Activated naive CD8-positive, alpha-beta T cell (primary cell): ENCODE results near the gene RNPEP.
"Not testable (repeated sequence)": the region's sequence is repeated elsewhere in the genome, so short reads cannot be mapped to it uniquely, and the experiment has no call there.

ENCODE experiments used
- H3K27ac Mint-ChIP-seq: one replicate; pipeline ENCODE4 v1.8.0; 2021; ENCODE audit warnings: mixed read lengths
- H3K27me3 Mint-ChIP-seq: one replicate; pipeline ENCODE4 v1.8.0; 2021; ENCODE audit warnings: mixed read lengths
- H3K36me3 Mint-ChIP-seq: one replicate; pipeline ENCODE4 v1.8.0; 2021; ENCODE audit warnings: mixed read lengths
- H3K4me1 Mint-ChIP-seq: one replicate; pipeline ENCODE4 v1.8.0; 2021; ENCODE audit warnings: low read depth, mixed read lengths
- H3K4me3 Mint-ChIP-seq: one replicate; pipeline ENCODE4 v1.8.0; 2021; ENCODE audit warnings: mild to moderate bottlenecking, mixed read lengths
- H3K9me3 Mint-ChIP-seq: one replicate; pipeline ENCODE4 v1.8.0; 2021; ENCODE audit warnings: low read depth, mixed read lengths

The RNPEP gene

DNA sequence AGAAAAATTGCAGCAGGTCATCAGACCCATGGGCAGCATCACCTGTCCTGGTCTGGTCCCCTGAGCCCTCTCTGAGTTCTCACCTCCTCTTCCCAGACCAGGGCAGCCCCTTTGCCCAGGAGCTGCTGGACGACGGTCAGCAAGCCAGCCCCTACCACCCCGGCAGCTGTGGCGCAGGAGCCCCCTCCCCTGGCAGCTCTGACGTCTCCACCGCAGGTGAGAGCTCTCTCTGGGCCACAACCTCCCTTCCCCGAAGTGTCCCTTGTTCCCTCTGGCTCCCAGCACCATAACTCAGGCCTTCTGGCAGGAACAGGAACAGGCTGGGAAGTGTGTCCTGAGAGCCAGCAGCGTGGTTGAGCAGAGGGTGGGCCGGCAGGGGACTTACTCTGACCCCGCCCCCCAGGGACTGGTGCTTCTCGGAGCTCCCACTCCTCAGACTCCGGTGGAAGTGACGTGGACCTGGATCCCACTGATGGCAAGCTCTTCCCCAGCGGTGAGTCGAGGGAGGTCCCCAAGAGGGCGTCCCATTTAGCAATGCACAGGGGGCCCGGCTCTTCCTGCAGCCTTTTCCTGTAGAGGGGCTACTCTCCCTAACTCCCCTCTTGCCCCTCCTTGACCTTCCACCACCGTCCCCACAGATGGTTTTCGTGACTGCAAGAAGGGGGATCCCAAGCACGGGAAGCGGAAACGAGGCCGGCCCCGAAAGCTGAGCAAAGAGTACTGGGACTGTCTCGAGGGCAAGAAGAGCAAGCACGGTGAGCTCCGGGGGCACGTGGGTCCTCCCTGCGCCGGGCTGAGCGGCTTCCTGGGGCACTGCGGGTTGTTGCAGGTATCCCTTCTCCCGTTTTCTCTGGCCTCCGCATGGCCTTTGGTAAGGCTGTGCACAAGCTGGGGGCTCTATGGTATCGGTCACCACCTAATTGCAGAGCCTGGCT lies 30.4 kb downstream of the RNPEP start:
- H3K36me3 Mint-ChIP-seq = peaks cover 2% of the 10 kb centered on the region
- no peaks in the 10 kb centered on the region for H3K27me3 Mint-ChIP-seq
- no peaks in the 10 kb centered on the region for H3K4me1 Mint-ChIP-seq
- H3K27ac Mint-ChIP-seq = no peak overlapping the region
- H3K9me3 Mint-ChIP-seq = no peaks in the 10 kb centered on the region
- no peak overlapping the region for H3K4me3 Mint-ChIP-seq

DNA sequence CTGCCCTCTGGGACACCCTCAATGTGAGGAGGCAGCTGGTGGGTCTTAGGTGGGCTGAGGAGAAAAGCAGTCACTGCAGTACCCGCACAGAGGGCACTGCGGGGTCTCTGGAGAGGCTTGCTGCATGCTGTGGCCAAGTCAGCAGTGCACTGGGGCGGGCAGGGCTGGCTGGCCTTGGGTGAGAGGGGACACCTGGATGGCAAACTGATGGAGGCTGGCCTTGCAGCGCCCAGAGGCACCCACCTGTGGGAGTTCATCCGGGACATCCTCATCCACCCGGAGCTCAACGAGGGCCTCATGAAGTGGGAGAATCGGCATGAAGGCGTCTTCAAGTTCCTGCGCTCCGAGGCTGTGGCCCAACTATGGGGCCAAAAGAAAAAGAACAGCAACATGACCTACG lies 31.2 kb downstream of the RNPEP start:
- Mint-ChIP-seq H3K9me3 (no peaks in the 10 kb centered on the region), H3K4me3 (no peak overlapping the region), H3K36me3 (peaks cover 2% of the 10 kb centered on the region), H3K27me3 (no peaks in the 10 kb centered on the region), H3K4me1 (no peaks in the 10 kb centered on the region), H3K27ac (no peak overlapping the region)

- Mint-ChIP-seq H3K4me1 (peaks cover 3% of the 10 kb centered on the region), H3K27ac (no peak overlapping the region), H3K27me3 (peaks cover 4% of the 10 kb centered on the region), H3K36me3 (peaks cover 2% of the 10 kb centered on the region), H3K9me3 (no peaks in the 10 kb centered on the region), H3K4me3 (no peak overlapping the region)
Observed at GRCh38 chr1:202014060-202014459, 31.6 kb downstream of the RNPEP start.

GRCh38 chr1:202014915-202015661 lies 32.6 kb downstream of the RNPEP start:
- Mint-ChIP-seq H3K4me3 (no peak overlapping the region), H3K9me3 (no peaks in the 10 kb centered on the region), H3K27me3 (peaks cover 5% of the 10 kb centered on the region), H3K4me1 (peaks cover 3% of the 10 kb centered on the region), H3K36me3 (peaks cover 2% of the 10 kb centered on the region), H3K27ac (no peak overlapping the region)

DNA sequence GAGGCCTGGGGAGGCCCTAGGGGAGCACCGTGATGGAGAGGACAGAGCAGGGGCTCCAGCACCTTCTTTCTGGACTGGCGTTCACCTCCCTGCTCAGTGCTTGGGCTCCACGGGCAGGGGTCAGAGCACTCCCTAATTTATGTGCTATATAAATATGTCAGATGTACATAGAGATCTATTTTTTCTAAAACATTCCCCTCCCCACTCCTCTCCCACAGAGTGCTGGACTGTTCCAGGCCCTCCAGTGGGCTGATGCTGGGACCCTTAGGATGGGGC lies 33.2 kb downstream of the RNPEP start:
- Mint-ChIP-seq H3K4me3 (no peak overlapping the region), H3K27me3 (peaks cover 5% of the 10 kb centered on the region), H3K4me1 (peaks cover 3% of the 10 kb centered on the region), H3K9me3 (no peaks in the 10 kb centered on the region), H3K36me3 (peaks cover 2% of the 10 kb centered on the region), H3K27ac (no peak overlapping the region)

DNA sequence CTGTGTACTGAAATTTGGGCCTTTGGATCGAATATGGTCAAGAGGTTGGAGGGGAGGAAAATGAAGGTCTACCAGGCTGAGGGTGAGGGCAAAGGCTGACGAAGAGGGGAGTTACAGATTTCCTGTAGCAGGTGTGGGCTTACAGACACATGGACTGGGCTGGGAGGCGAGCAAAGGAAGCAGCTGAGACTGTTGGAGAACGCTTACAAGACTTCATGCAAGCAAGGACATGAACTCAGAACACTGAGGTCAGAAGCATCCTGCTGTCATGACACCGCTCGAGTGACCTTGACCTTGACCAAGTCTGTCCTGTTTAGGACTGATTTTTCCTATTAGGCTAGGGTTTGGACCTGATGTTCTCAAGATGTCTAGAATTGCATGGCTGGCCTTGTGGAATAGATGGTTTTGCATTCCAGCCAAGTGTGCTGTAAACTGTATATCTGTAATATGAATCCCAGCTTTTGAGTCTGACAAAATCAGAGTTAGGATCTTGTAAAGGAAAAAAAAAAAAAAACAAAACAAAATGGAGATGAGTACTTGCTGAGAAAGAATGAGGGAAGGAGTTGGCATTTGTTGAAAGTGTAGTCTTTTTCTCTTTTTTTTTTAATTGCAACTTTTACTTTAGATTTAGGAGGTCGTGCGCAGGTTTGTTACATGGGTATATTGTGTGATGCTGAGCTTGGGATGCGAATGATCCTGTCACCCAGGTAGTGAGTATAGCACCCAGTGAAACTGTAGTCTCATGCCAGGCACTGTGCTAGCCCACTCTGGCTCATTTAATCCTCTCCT lies 33.8 kb downstream of the RNPEP start:
- H3K4me1 Mint-ChIP-seq = peaks cover 3% of the 10 kb centered on the region
- H3K27me3 Mint-ChIP-seq = peaks cover 5% of the 10 kb centered on the region
- no peaks in the 10 kb centered on the region for H3K9me3 Mint-ChIP-seq
- H3K36me3 Mint-ChIP-seq = peaks cover 2% of the 10 kb centered on the region
- no peak overlapping the region for H3K27ac Mint-ChIP-seq
- no peak overlapping the region for H3K4me3 Mint-ChIP-seq

DNA sequence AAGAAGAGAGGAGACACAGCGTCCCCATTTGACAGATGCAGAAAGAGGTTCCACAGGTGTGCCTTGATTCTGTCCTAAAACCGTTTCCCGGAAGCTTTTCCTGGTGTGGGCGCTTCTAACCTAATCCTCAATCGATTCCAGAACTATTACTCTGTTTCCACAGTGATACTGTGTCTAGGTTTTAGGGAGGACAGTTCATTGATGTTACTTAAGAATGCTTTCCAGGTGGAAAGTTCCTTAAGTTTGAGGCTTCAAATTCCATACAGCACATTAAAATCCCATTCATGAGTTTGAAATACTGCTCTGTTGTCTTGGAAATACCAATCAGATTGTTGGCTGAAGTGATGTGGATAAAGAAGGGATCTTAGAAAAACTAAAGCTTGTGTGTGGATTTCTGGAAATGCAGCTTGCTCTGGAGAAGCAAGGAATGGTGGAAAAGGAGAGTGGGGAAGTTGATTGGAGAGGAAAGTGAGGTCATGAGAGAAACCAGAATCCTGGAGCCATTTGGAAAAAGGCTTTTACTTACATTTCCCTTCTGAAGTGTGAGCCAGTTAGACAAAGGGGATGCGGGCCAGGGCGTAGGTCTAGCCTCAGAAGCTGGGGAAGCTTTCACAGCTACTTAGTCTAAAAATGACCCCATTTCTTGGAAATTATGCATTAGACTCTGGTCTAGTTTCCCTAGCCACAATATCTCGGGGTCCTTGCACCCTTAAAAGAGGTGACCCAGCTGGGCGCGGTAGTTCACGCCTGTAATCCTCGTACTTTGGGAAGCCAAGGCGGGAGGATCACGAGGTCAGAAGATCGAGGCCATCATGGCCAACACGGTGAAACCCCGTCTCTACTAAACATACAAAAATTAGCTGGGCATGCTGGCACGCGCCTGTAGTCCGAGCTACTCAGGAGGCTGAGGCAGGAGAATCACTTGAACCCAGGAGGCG lies 34.6 kb downstream of the RNPEP start:
- Mint-ChIP-seq H3K27me3 (peaks cover 5% of the 10 kb centered on the region), H3K36me3 (peaks cover 2% of the 10 kb centered on the region), H3K9me3 (no peaks in the 10 kb centered on the region), H3K4me1 (peaks cover 3% of the 10 kb centered on the region), H3K4me3 (no peak overlapping the region), H3K27ac (no peak overlapping the region)

DNA sequence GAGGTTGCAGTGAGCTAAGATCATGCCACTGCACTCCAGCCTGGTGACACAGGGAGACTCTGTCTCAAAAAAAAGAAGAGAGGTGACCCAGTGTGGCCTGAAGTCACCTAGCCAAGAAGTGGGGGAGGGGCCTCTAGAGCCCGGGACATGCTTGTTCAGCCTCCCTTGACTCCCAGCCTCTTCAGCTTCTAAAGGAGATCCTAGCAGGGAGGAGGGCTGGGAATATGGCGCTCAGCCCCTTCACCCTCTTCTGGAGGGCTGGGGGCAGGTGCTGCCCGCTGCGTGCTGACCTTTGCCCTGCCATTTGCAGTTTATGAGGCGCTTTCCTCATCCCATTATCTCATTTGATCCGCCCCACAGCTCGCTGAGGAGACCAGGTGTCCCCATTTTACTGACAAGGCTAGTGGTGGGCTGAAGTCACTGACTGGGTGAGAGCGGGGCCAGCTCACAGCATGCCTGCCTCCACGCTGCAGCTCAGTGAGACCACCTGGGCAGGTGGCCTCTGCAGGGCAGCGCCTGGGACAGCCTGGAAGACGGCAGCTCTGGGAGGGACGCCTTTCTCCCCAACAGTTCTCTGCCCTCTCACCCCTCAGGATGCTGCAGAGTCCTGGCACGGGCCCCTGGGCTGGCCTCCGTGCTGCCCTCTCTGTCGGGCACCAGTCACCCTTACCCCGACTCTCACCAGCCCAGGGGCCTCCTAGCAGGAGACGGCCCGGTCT lies 35.5 kb downstream of the RNPEP start:
- H3K36me3 Mint-ChIP-seq = peaks cover 2% of the 10 kb centered on the region
- H3K4me1 Mint-ChIP-seq = peaks cover 3% of the 10 kb centered on the region
- H3K27me3 Mint-ChIP-seq = peaks cover 5% of the 10 kb centered on the region
- H3K4me3 Mint-ChIP-seq = no peak overlapping the region
- no peak overlapping the region for H3K27ac Mint-ChIP-seq
- no peaks in the 10 kb centered on the region for H3K9me3 Mint-ChIP-seq

- peaks cover 3% of the 10 kb centered on the region for H3K4me1 Mint-ChIP-seq
- no peak overlapping the region for H3K27ac Mint-ChIP-seq
- H3K27me3 Mint-ChIP-seq = peaks cover 5% of the 10 kb centered on the region
- no peaks in the 10 kb centered on the region for H3K9me3 Mint-ChIP-seq
- H3K4me3 Mint-ChIP-seq = no peak overlapping the region
- peaks cover 2% of the 10 kb centered on the region for H3K36me3 Mint-ChIP-seq
Observed at GRCh38 chr1:202018468-202019234, 36.2 kb downstream of the RNPEP start.

GRCh38 chr1:202019235-202019558 lies 36.7 kb downstream of the RNPEP start:
- not testable (repeated sequence) for H3K27me3 Mint-ChIP-seq, H3K9me3 Mint-ChIP-seq, H3K27ac Mint-ChIP-seq, H3K4me3 Mint-ChIP-seq, H3K36me3 Mint-ChIP-seq, H3K4me1 Mint-ChIP-seq

DNA sequence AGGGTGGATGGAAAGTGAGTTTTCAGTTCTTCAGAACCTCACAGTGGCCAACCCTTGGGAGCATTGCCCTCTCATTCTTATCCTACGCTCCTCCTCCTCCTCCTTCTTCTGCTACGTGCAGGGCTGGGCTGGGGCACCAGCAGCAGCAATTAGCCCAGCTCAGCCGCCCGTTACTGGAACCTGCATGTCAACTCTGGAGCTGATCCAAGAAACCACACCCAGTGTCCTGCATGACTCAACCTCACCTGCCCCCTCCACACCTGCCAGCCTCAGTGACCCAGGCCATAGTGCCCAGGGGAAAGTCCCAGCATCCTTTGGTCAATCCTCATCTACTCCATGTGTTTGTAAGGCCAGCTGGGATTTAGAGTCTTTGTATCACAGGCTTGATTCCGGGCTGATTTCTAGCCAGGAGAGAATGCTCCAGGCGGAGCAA lies 40.6 kb downstream of the RNPEP start:
- Mint-ChIP-seq H3K36me3 (no peaks in the 10 kb centered on the region), H3K27ac (no peak overlapping the region), H3K4me3 (no peak overlapping the region), H3K9me3 (no peaks in the 10 kb centered on the region), H3K27me3 (peaks cover 5% of the 10 kb centered on the region), H3K4me1 (peaks cover 3% of the 10 kb centered on the region)

DNA sequence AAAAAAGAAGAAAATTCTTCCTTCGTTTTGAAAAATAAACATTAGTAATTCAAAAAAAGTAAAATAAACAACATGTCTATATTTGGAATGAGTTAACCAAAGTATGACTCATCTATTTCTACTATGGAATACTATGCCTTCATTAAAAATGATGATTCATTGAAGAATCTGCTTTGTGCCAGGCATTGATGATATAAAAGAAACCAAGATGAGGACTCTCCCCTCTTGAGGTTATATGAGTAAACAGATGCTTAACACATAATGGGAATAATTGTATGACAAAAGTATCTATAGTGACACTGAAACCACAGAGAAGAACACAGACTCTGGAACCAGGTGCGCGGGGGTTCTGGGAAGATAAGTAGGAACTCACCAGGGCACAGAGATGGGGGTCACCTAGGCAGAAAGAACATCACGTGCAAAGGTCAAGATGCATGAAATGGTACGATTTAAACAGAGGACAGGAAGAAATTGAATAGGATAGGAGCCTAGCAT lies 46.8 kb downstream of the RNPEP start:
- Mint-ChIP-seq H3K27ac (no peak overlapping the region), H3K9me3 (no peaks in the 10 kb centered on the region), H3K4me1 (no peaks in the 10 kb centered on the region), H3K4me3 (no peak overlapping the region), H3K36me3 (no peaks in the 10 kb centered on the region), H3K27me3 (no peaks in the 10 kb centered on the region)

DNA sequence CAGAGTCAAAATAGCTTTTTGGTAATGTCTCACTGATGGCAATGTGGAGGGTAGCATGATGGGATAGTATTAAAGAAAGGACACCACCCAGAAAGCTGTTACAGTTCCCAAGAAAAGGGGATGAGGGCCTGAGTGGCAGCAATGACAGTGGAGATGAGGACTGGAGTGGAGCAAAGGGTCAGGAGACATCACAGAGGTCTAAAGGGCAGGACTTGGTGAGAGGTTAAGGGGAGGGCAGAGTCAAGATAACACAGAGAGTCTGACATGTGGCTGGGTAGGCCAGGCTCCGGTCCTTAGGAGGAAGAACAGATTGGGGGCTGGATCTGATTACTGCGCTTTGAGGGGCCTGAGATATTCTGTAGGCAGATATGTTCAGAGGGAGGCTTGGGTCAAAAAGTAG lies 47.3 kb downstream of the RNPEP start:
- Mint-ChIP-seq H3K4me3 (no peak overlapping the region), H3K36me3 (no peaks in the 10 kb centered on the region), H3K4me1 (no peaks in the 10 kb centered on the region), H3K27ac (no peak overlapping the region), H3K27me3 (no peaks in the 10 kb centered on the region), H3K9me3 (no peaks in the 10 kb centered on the region)
